WI38 (cell line): ENCODE data around the gene HDC.

ENCODE experiments used
- H3K4me3 ChIP-seq: 2 replicates; pipeline ENCODE4 v1.5.1; 2011; ENCODE audit warnings: low read depth, mild to moderate bottlenecking, control low read depth, low read length
- CTCF ChIP-seq: IDR thresholded peaks from 2 replicates; pipeline ENCODE4 v1.5.1; 2012; ENCODE audit warnings: low read depth, mild to moderate bottlenecking, control low read depth, low read length

HDC gene

GRCh38 chr15:50248994-50249582 lies 16.4 kb downstream of the HDC start:
- H3K4me3 ChIP-seq, result no peak overlapping the region
- no peak for TF ChIP-seq CTCF

- TF ChIP-seq CTCF, result no peak
- no peak overlapping the region for H3K4me3 ChIP-seq
Observed at GRCh38 chr15:50247819-50248655, 17.5 kb downstream of the HDC start.

- TF ChIP-seq CTCF, result no peak
- H3K4me3 ChIP-seq, result no peak overlapping the region
Observed at GRCh38 chr15:50246631-50247030, 18.9 kb downstream of the HDC start.

GRCh38 chr15:50244959-50245624 lies 20.4 kb downstream of the HDC start:
- no peak overlapping the region for H3K4me3 ChIP-seq
- TF ChIP-seq CTCF, result no peak

- H3K4me3 ChIP-seq, result no peak overlapping the region
- no peak for TF ChIP-seq CTCF
Observed at GRCh38 chr15:50244153-50244552, 21.4 kb downstream of the HDC start.

- no peak for TF ChIP-seq CTCF
Observed at GRCh38 chr15:50241684-50242450, 23.7 kb downstream of the HDC start.

More at GRCh38 chr15:50241684-50242450, 23.7 kb downstream of the HDC start:
- H3K4me3 ChIP-seq, result no peak overlapping the region
